Bronchial epithelial cell (primary cell): ENCODE data around the gene RAVER2. TPM values are rescaled to one million over a fixed set of nuclear protein-coding genes. Genes with fewer than 3 reads are reported as not detected.
"Not testable (repeated sequence)": the region's sequence is repeated elsewhere in the genome, so short reads cannot be mapped to it uniquely, and the experiment has no call there.

Experiments used
- DNase-seq: peaks from one replicate; pipeline ENCODE4 v3.0.0-alpha.2; 2010; ENCODE audit warnings: low read depth
- FAIRE-seq: peaks from 2 replicates; lab custom pipeline; 2011; peaks lifted over from hg19 to GRCh38; lab: Jason Lieb, UNC
- H3K27me3 ChIP-seq: 2 replicates; pipeline ENCODE4 v1.5.1; 2011; ENCODE audit warnings: low read length; ENCODE audit not compliant: control insufficient read depth, insufficient read depth
- H3K36me3 ChIP-seq: 2 replicates; pipeline ENCODE4 v1.5.1; 2011; ENCODE audit warnings: low read length; ENCODE audit not compliant: control insufficient read depth, insufficient read depth
- H3K4me3 ChIP-seq: 2 replicates; pipeline ENCODE4 v1.5.1; 2011; ENCODE audit warnings: mild to moderate bottlenecking, low read depth, low read length, control low read depth
- total RNA-seq: library from RNA; depleted of rRNA; stranded (reverse); fragments of >200 nt; gene quantifications from 2 replicates; pipeline ENCODE4 v1.2.1, GENCODE V29; 2014
- TF ChIP-seq, protein P1 (sequence below): IDR thresholded peaks from 2 replicates; pipeline ENCODE4 v1.5.1; 2011; ENCODE audit warnings: mild to moderate bottlenecking, moderate library complexity, low read length, control low read depth, inconsistent platforms; ENCODE audit not compliant: insufficient read depth, severe bottlenecking

The RAVER2 gene
- total RNA-seq, 1 donor from 2014 or later: 5.3 TPM

GRCh38 chr1:64809309-64809708 lies 64.4 kb downstream of the RAVER2 start:
- Histone ChIP-seq H3K36me3 (no peaks in the 10 kb centered on the region), H3K4me3 (no peak overlapping the region), H3K27me3 (no peaks in the 10 kb centered on the region)
- FAIRE-seq (no peak), DNase-seq (no peak)
- TF ChIP-seq, protein P1, sequence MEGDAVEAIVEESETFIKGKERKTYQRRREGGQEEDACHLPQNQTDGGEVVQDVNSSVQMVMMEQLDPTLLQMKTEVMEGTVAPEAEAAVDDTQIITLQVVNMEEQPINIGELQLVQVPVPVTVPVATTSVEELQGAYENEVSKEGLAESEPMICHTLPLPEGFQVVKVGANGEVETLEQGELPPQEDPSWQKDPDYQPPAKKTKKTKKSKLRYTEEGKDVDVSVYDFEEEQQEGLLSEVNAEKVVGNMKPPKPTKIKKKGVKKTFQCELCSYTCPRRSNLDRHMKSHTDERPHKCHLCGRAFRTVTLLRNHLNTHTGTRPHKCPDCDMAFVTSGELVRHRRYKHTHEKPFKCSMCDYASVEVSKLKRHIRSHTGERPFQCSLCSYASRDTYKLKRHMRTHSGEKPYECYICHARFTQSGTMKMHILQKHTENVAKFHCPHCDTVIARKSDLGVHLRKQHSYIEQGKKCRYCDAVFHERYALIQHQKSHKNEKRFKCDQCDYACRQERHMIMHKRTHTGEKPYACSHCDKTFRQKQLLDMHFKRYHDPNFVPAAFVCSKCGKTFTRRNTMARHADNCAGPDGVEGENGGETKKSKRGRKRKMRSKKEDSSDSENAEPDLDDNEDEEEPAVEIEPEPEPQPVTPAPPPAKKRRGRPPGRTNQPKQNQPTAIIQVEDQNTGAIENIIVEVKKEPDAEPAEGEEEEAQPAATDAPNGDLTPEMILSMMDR: no peak

GRCh38 chr1:64810001-64810400 lies 65.1 kb downstream of the RAVER2 start:
- DNase-seq (no peak), FAIRE-seq (no peak)
- Histone ChIP-seq H3K27me3 (no peaks in the 10 kb centered on the region), H3K4me3 (no peak overlapping the region), H3K36me3 (no peaks in the 10 kb centered on the region)
- TF ChIP-seq, protein P1: no peak

GRCh38 chr1:64811131-64811530 lies 66.3 kb downstream of the RAVER2 start:
- FAIRE-seq: no peak

DNA sequence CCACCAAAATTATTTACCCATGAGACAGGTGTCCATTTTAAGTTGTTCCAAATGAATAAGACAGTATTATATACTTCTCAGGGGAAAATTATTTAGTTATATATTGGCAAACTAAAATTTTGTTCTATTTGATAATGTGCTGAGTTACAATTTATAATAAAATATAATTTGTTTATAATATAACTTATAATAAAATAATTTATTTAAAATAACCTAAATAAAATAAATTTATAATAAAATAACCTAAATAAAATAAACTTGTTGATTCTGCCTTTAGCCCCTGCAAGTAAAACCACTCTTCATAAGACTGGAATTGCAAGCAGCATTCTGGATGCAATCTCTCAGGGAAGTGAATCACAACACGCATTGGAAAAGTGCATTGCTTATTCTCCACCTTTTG lies 69.6 kb downstream of the RAVER2 start:
- TF ChIP-seq, protein P1: no peak
- FAIRE-seq (no peak), DNase-seq (no peak)
- H3K4me3 ChIP-seq: no peak overlapping the region
- no peaks in the 10 kb centered on the region for H3K36me3 ChIP-seq
- no peaks in the 10 kb centered on the region for H3K27me3 ChIP-seq

More at GRCh38 chr1:64811131-64811530, 66.3 kb downstream of the RAVER2 start:
- H3K27me3 ChIP-seq: no peaks in the 10 kb centered on the region
- no peaks in the 10 kb centered on the region for H3K36me3 ChIP-seq
- H3K4me3 ChIP-seq: no peak overlapping the region
- no peak for DNase-seq
- TF ChIP-seq, protein P1: no peak

- not testable (repeated sequence) for FAIRE-seq, H3K4me3 ChIP-seq, H3K27me3 ChIP-seq, DNase-seq, H3K36me3 ChIP-seq
These were observed 72.5 kb downstream of the RAVER2 start for GRCh38 chr1:64817364-64817763.

- not testable (repeated sequence) for H3K27me3 ChIP-seq, FAIRE-seq, H3K4me3 ChIP-seq, H3K36me3 ChIP-seq, DNase-seq
These were observed 75.7 kb downstream of the RAVER2 start for GRCh38 chr1:64820572-64820971.

DNA sequence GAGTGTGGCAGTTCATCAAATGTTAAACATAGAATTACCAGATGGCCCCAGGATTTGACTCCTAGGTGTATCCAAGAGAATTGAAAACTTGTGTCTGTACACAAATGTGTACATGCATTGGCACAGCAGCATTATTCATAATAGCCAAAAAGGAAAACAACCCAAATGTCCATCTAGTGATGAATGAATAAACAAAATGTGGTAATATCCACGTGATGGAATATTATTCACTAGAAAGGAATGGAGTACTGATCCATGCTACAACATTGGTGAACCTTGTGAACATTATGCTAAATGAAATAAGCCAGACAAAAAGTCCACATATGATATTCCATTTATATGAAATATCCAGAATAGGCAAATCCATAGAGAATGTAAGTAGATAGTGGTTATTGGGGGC lies 77.7 kb downstream of the RAVER2 start:
- H3K36me3 ChIP-seq: no peaks in the 10 kb centered on the region
- DNase-seq (peak; percentile 74), FAIRE-seq (no peak)
- TF ChIP-seq, protein P1: no peak
- H3K27me3 ChIP-seq: no peaks in the 10 kb centered on the region
- no peak overlapping the region for H3K4me3 ChIP-seq
